ENCODE data around the gene MPND. TPM values are rescaled to one million over a fixed set of nuclear protein-coding genes. Genes with fewer than 3 reads are reported as not detected.

MPND gene
- total RNA-seq, 2 experiments from 2014 or later: 7.2 to 19.1 TPM

GRCh38 chr19:4354282-4354681, 10.9 kb downstream of the MPND start:
- no peaks in the 10 kb centered on the region for H3K9me2 ChIP-seq (ENCODE audit: insufficient read depth, low read length)
- H3K27ac ChIP-seq (ENCODE audit: low read depth, low read length, poor library complexity, severe bottlenecking): no peak overlapping the region
- TF ChIP-seq EZH2phosphoT487 (IDR thresholded peaks at IDR 0.05; ENCODE audit: borderline replicate concordance, low read depth, low read length): no peak
- TF ChIP-seq, protein P1, sequence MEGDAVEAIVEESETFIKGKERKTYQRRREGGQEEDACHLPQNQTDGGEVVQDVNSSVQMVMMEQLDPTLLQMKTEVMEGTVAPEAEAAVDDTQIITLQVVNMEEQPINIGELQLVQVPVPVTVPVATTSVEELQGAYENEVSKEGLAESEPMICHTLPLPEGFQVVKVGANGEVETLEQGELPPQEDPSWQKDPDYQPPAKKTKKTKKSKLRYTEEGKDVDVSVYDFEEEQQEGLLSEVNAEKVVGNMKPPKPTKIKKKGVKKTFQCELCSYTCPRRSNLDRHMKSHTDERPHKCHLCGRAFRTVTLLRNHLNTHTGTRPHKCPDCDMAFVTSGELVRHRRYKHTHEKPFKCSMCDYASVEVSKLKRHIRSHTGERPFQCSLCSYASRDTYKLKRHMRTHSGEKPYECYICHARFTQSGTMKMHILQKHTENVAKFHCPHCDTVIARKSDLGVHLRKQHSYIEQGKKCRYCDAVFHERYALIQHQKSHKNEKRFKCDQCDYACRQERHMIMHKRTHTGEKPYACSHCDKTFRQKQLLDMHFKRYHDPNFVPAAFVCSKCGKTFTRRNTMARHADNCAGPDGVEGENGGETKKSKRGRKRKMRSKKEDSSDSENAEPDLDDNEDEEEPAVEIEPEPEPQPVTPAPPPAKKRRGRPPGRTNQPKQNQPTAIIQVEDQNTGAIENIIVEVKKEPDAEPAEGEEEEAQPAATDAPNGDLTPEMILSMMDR (conservative IDR thresholded peaks at IDR 0.05; ENCODE audit: low read length): no peak
- no peak overlapping the region for H2AFZ ChIP-seq (ENCODE audit: low read length)
- no peaks in the 10 kb centered on the region for H3K4me1 ChIP-seq (ENCODE audit: insufficient read depth, low read length, poor library complexity, severe bottlenecking)
- peaks cover 23% of the 10 kb centered on the region; the same call in 1 of the 2 replicates for H3K36me3 ChIP-seq (ENCODE audit: insufficient read depth, low read length)
- ChIA-PET POLR2A (no interaction called here), CTCF (ENCODE audit: unreplicated experiment) (no interaction called here)
- no peaks in the 10 kb centered on the region for H3K9me3 ChIP-seq (ENCODE audit: low read length)
- no peaks in the 10 kb centered on the region for H4K20me1 ChIP-seq (ENCODE audit: insufficient read depth, low read length)
- BruUV-seq (replicated peaks): no TSS peak
- intact Hi-C loops (cut with micrococcal nuclease; ENCODE audit: unreplicated experiment): no loop called here
- no peak overlapping the region for H3K4me3 ChIP-seq (ENCODE audit: low read depth, low read length, poor library complexity, severe bottlenecking)
- no peaks in the 10 kb centered on the region for H3K79me2 ChIP-seq (ENCODE audit: insufficient read depth, low read depth, low read length)
- DNase-seq (ENCODE audit: low spot score): no peak
- H3K4me2 ChIP-seq (ENCODE audit: low read length): no peak overlapping the region

- no peaks in the 10 kb centered on the region for H3K9me3 ChIP-seq (ENCODE audit: low read length)
- H3K79me2 ChIP-seq (ENCODE audit: insufficient read depth, low read depth, low read length): no peaks in the 10 kb centered on the region
- H3K27ac ChIP-seq (ENCODE audit: low read depth, low read length, poor library complexity, severe bottlenecking): no peak overlapping the region
- CTCF ChIA-PET (ENCODE audit: unreplicated experiment): no interaction called here
- no peak for DNase-seq (ENCODE audit: low spot score)
- intact Hi-C loops (cut with micrococcal nuclease; ENCODE audit: unreplicated experiment): no loop called here
- no peak overlapping the region for H3K4me3 ChIP-seq (ENCODE audit: low read depth, low read length, poor library complexity, severe bottlenecking)
- H3K4me2 ChIP-seq (ENCODE audit: low read length): no peak overlapping the region
- TF ChIP-seq, protein P1 (conservative IDR thresholded peaks at IDR 0.05; ENCODE audit: low read length): no peak
- TF ChIP-seq EZH2phosphoT487 (IDR thresholded peaks at IDR 0.05; ENCODE audit: borderline replicate concordance, low read depth, low read length): no peak
- H3K36me3 ChIP-seq (ENCODE audit: insufficient read depth, low read length): peaks cover 29% of the 10 kb centered on the region; the same call in 1 of the 2 replicates
- no peaks in the 10 kb centered on the region for H3K4me1 ChIP-seq (ENCODE audit: insufficient read depth, low read length, poor library complexity, severe bottlenecking)
- H4K20me1 ChIP-seq (ENCODE audit: insufficient read depth, low read length): no peaks in the 10 kb centered on the region
- H3K9me2 ChIP-seq (ENCODE audit: insufficient read depth, low read length): no peaks in the 10 kb centered on the region
- POLR2A ChIA-PET: no interaction called here
- no peak overlapping the region for H2AFZ ChIP-seq (ENCODE audit: low read length)
- BruUV-seq (replicated peaks): no TSS peak
Measured at GRCh38 chr19:4354897-4355296, 11.5 kb downstream of the MPND start.

DNA sequence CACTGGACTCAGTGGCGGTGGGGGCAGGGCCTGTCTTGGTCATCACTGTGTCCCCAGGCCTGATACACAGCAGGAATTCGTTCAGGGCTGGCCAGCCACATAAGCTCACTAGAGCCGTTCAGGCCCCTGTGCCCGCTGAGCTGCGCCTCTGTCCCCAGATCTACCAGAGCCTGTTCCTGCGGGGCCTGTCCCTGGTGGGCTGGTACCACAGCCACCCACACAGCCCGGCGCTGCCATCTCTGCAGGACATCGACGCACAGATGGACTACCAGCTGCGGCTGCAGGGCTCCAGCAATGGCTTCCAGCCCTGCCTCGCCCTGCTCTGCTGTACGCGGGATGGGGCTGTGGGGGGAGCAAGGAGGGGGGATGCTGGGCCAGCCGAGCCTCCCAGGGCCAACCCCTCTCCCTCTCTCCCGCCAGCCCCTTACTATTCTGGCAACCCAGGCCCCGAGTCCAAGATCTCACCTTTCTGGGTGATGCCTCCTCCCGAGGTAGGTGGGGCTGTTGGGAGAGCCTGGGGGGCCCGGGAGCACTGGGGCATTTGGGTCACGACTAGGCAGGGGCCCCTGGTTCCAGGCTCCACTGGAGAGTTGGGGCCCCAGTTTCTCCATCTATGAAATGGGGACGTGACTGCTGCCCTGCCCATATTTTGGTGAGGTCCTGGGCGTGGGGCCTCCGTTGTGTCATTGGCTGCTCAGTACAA, 13.9 kb downstream of the MPND start:
- Histone ChIP-seq H3K36me3 (ENCODE audit: insufficient read depth, low read length) (peaks cover 52% of the 10 kb centered on the region), H3K27ac (ENCODE audit: low read depth, low read length, poor library complexity, severe bottlenecking) (no peak overlapping the region), H3K4me2 (ENCODE audit: low read length) (no peak overlapping the region), H4K20me1 (ENCODE audit: insufficient read depth, low read length) (no peaks in the 10 kb centered on the region), H3K4me3 (ENCODE audit: low read depth, low read length, poor library complexity, severe bottlenecking) (no peak overlapping the region), H3K79me2 (ENCODE audit: insufficient read depth, low read depth, low read length) (no peaks in the 10 kb centered on the region), H3K9me3 (ENCODE audit: low read length) (no peaks in the 10 kb centered on the region), H2AFZ (ENCODE audit: low read length) (no peak overlapping the region), H3K4me1 (ENCODE audit: insufficient read depth, low read length, poor library complexity, severe bottlenecking) (no peaks in the 10 kb centered on the region), H3K9me2 (ENCODE audit: insufficient read depth, low read length) (no peaks in the 10 kb centered on the region)
- BruUV-seq (replicated peaks): no TSS peak
- TF ChIP-seq, protein P1 (conservative IDR thresholded peaks at IDR 0.05; ENCODE audit: low read length): no peak
- no peak for TF ChIP-seq EZH2phosphoT487 (IDR thresholded peaks at IDR 0.05; ENCODE audit: borderline replicate concordance, low read depth, low read length)
- CTCF ChIA-PET (ENCODE audit: unreplicated experiment): no interaction called here
- POLR2A ChIA-PET: no interaction called here
- intact Hi-C loops (cut with micrococcal nuclease; ENCODE audit: unreplicated experiment): no loop called here
- no peak for DNase-seq (ENCODE audit: low spot score)

Measured in OCI-LY7 (cell line).